HepG2 (cell line): Measurements from ENCODE around the gene SCAMP3. TPM values are rescaled to one million over a fixed set of nuclear protein-coding genes. Genes with fewer than 3 reads are reported as not detected.

Experiments used
- BCL3 ChIP-seq: sonication (generic); formaldehyde crosslinking; IDR thresholded peaks from 2 replicates; pipeline ENCODE4 v1.5.1; 2020; ENCODE audit warnings: mild to moderate bottlenecking, missing genetic modification reagents, moderate library complexity
- CHD2 ChIP-seq: IDR thresholded peaks from 2 replicates; pipeline ENCODE4 v1.6.1; 2011; ENCODE audit warnings: low read depth, low read length, improper control_type of control experiment
- PHF8 ChIP-seq: sonication (generic); formaldehyde crosslinking; IDR thresholded peaks from 2 replicates; pipeline ENCODE4 v1.5.0; 2020; ENCODE audit warnings: missing genetic modification reagents
- RBM22 ChIP-seq: fragments of 200-400 bp; formaldehyde crosslinking; optimal IDR thresholded peaks from 2 replicates; pipeline ENCODE3; 2017; ENCODE audit warnings: mild to moderate bottlenecking, low read length, moderate library complexity
- SRF ChIP-seq: IDR thresholded peaks from 2 replicates; pipeline ENCODE4 v1.6.1; 2011; ENCODE audit warnings: mild to moderate bottlenecking, low read depth, low read length, moderate library complexity
- TCF7L2 ChIP-seq: IDR thresholded peaks from 2 replicates; pipeline ENCODE4 v1.6.1; 2011; ENCODE audit warnings: mild to moderate bottlenecking, low read depth, low read length, moderate library complexity
- TMF1 ChIP-seq: sonication (generic); formaldehyde crosslinking; IDR thresholded peaks from 2 replicates; pipeline ENCODE4 v1.8.1; 2022; ENCODE audit warnings: low read depth, missing genetic modification reagents
- YEATS2 ChIP-seq: sonication (generic); formaldehyde crosslinking; IDR thresholded peaks from 2 replicates; pipeline ENCODE4 v1.4.0; 2020; ENCODE audit warnings: missing genetic modification reagents, borderline replicate concordance
- ZNF251 ChIP-seq: sonication (generic); formaldehyde crosslinking; IDR thresholded peaks from 2 replicates; pipeline ENCODE4 v1.9.0; 2021; ENCODE audit warnings: mild to moderate bottlenecking, missing genetic modification reagents
- ZNF256 ChIP-seq: sonication (generic); formaldehyde crosslinking; conservative IDR thresholded peaks from 2 replicates; pipeline ENCODE4 v1.4.0; 2020; ENCODE audit warnings: missing genetic modification reagents
- ZNF367 ChIP-seq: sonication (generic); formaldehyde crosslinking; IDR thresholded peaks from 2 replicates; pipeline ENCODE4 v1.4.0; 2020; ENCODE audit warnings: missing genetic modification reagents, borderline replicate concordance
- ZNF512 ChIP-seq: sonication (generic); formaldehyde crosslinking; IDR thresholded peaks from 2 replicates; pipeline ENCODE4 v1.4.0; 2020; ENCODE audit warnings: mild to moderate bottlenecking, missing genetic modification reagents
- ZNF547 ChIP-seq: sonication (generic); formaldehyde crosslinking; IDR thresholded peaks from 2 replicates; pipeline ENCODE4 v1.5.1; 2020; ENCODE audit warnings: mild to moderate bottlenecking, missing genetic modification reagents
- ZNF580 ChIP-seq: IDR thresholded peaks from 2 replicates; pipeline ENCODE4 v1.6.1; 2016; ENCODE audit warnings: low read depth, borderline replicate concordance
- ZNF607 ChIP-seq: sonication (generic); formaldehyde crosslinking; IDR thresholded peaks from 2 replicates; pipeline ENCODE4 v1.5.1; 2020; ENCODE audit warnings: missing genetic modification reagents, mild to moderate bottlenecking, borderline replicate concordance
- ZNF816 ChIP-seq: sonication (generic); formaldehyde crosslinking; IDR thresholded peaks from 2 replicates; pipeline ENCODE4 v1.8.0; 2022; ENCODE audit warnings: missing genetic modification reagents, mild to moderate bottlenecking, borderline replicate concordance
- polyA plus RNA-seq, 8 experiments: library from polyadenylated mRNA; depleted of rRNA in 3 of 8; stranded (reverse) in 7 of 8; unstranded in 1 of 8; fragments of >200 nt; fragmentation: Illumina TruSeq in 4 of 8; extraction: Trizol in 4 of 8; gene quantifications; 2 replicates each; pipeline versions ENCODE4 v1.2.1 to v1.2.3, GENCODE V29; 2011 to 2016; ENCODE audit warnings: low read depth in 4 of 8, missing spikeins in 1 of 8, mixed read lengths in 1 of 8; ENCODE audit not compliant: insufficient read depth in 1 of 8
- total RNA-seq, 5 experiments: library from RNA; depleted of rRNA; stranded (reverse); fragments of >200 nt; fragmentation: Illumina TruSeq; extraction: Trizol; gene quantifications; 2 replicates each; pipeline ENCODE4 v1.2.3, GENCODE V29; 2016; ENCODE audit warnings: low read depth in 1 of 5
- TF ChIP-seq, protein P1 (sequence below): sonication (generic); formaldehyde crosslinking; IDR thresholded peaks from 2 replicates; pipeline ENCODE4 v1.5.0; 2020; ENCODE audit warnings: mild to moderate bottlenecking, missing genetic modification reagents

SCAMP3 gene
- total and polyA plus RNA-seq, 2 of the 13 experiments (the other 11 are each of a cell fraction or from before 2014, with no cell fraction given) = 46.8 to 83.3 TPM

DNA sequence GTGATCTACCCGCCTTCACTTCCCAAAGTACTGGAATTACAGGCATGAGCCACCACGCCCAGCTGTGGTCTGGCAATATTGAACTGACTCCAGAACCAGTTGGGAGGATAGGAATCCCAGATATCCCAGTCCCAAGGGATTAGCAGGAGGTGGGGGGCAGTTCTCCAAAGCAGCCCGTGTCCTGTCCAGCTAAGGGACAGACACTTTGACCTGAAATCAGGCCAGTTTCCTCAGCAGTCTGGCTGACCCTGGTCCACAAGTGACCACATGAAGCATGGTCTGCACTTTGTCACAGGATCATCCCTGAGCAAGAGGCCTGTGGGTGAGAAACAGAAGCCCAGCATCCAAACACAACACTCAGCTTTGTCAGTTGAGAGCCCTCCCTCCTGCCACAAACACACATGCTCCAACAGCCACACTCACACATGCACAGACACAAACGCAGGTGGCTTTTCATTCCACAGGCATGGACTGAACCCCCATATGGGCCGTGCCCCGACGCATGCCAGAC, 43.8 kb upstream of the SCAMP3 start (continued):
- TF ChIP-seq, protein P1, sequence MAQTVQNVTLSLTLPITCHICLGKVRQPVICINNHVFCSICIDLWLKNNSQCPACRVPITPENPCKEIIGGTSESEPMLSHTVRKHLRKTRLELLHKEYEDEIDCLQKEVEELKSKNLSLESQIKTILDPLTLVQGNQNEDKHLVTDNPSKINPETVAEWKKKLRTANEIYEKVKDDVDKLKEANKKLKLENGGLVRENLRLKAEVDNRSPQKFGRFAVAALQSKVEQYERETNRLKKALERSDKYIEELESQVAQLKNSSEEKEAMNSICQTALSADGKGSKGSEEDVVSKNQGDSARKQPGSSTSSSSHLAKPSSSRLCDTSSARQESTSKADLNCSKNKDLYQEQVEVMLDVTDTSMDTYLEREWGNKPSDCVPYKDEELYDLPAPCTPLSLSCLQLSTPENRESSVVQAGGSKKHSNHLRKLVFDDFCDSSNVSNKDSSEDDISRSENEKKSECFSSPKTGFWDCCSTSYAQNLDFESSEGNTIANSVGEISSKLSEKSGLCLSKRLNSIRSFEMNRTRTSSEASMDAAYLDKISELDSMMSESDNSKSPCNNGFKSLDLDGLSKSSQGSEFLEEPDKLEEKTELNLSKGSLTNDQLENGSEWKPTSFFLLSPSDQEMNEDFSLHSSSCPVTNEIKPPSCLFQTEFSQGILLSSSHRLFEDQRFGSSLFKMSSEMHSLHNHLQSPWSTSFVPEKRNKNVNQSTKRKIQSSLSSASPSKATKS (CRISPR knock-in tag) = no peak
- no peak for TF ChIP-seq RBM22
- TF ChIP-seq ZNF816 (CRISPR knock-in tag) = no peak
- TF ChIP-seq SRF = no peak
- TF ChIP-seq ZNF512 (CRISPR knock-in tag) = no peak
- TF ChIP-seq ZNF256 (CRISPR knock-in tag) = no peak
- TF ChIP-seq ZNF580 (CRISPR knock-in tag) = no peak
- TF ChIP-seq ZNF607 (CRISPR knock-in tag) = no peak
- TF ChIP-seq ZNF547 = no peak
- no peak for TF ChIP-seq CHD2
- no peak for TF ChIP-seq TCF7L2
- TF ChIP-seq TMF1 (CRISPR knock-in tag) = no peak
- no peak for TF ChIP-seq ZNF367
- no peak for TF ChIP-seq ZNF251 (CRISPR knock-in tag)
- TF ChIP-seq PHF8 (CRISPR knock-in tag) = 0 out of 2 replicates have a peak, but pooled peaks have one; percentile 17
- 0 out of 2 replicates have a peak, but pooled peaks have one; percentile 5 for TF ChIP-seq BCL3 (CRISPR knock-in tag)
- no peak for TF ChIP-seq YEATS2 (CRISPR knock-in tag)
